Measurements from ENCODE around the gene ENO3. TPM values are rescaled to one million over a fixed set of nuclear protein-coding genes. Genes with fewer than 3 reads are reported as not detected.

The ENO3 gene
- polyA plus RNA-seq, 6 donors from 2014 or later: 0.79 to 3.2 (median 1.2) TPM; not detected in 1

GRCh38 chr17:4974115-4974670 lies 23.3 kb downstream of the ENO3 start:
- H3K27me3 Mint-ChIP-seq: no peaks in the 10 kb centered on the region
- peaks cover 14 to 35% (median 21%) of the 10 kb centered on the region in 3 donors for H3K4me1 Mint-ChIP-seq
- no peaks in the 10 kb centered on the region for H3K9me3 Mint-ChIP-seq
- H3K27ac Mint-ChIP-seq: no peak overlapping the region
- DNase-seq: no peak
- H3K36me3 Mint-ChIP-seq: peaks cover 0 to 29% of the 10 kb centered on the region in 2 donors
- H3K4me3 Mint-ChIP-seq: no peak overlapping the region
- no peak for ATAC-seq (ENCODE audit: low read depth in 2 of 2)

GRCh38 chr17:4978726-4979125 lies 27.8 kb downstream of the ENO3 start:
- H3K27me3 Mint-ChIP-seq: no peaks in the 10 kb centered on the region
- H3K36me3 Mint-ChIP-seq: peaks cover 9 to 45% of the 10 kb centered on the region in 2 donors
- H3K27ac Mint-ChIP-seq: peak overlapping the region in 4 of 6 donors; percentile 43 to 85 (median 67)
- peak; percentile 80 to 90 for ATAC-seq (ENCODE audit: low read depth in 2 of 2)
- H3K4me3 Mint-ChIP-seq: peak overlapping the region in 6 of 8 donors; percentile 18 to 62 (median 46)
- H3K4me1 Mint-ChIP-seq: peaks cover 46 to 52% (median 48%) of the 10 kb centered on the region in 3 donors
- no peaks in the 10 kb centered on the region for H3K9me3 Mint-ChIP-seq
- no peak for DNase-seq

- H3K4me1 Mint-ChIP-seq: peaks cover 42 to 50% (median 45%) of the 10 kb centered on the region in 3 donors
- peak overlapping the region in 3 of 8 donors; percentile 1 to 88 (median 7) for H3K4me3 Mint-ChIP-seq
- H3K27ac Mint-ChIP-seq: peak overlapping the region in 5 of 6 donors; percentile 26 to 89 (median 79)
- ATAC-seq (ENCODE audit: low read depth in 2 of 2): peak; percentile 49 to 54
- DNase-seq: no peak
- H3K9me3 Mint-ChIP-seq: no peaks in the 10 kb centered on the region
- no peaks in the 10 kb centered on the region for H3K27me3 Mint-ChIP-seq
- H3K36me3 Mint-ChIP-seq: peaks cover 9 to 26% of the 10 kb centered on the region in 2 donors
Observed at GRCh38 chr17:4980644-4981216, 29.8 kb downstream of the ENO3 start.

GRCh38 chr17:4982305-4982704 lies 31.4 kb downstream of the ENO3 start:
- Mint-ChIP-seq H3K27me3 (no peaks in the 10 kb centered on the region), H3K4me3 (peak overlapping the region in 3 of 8 donors; percentile 15 to 68 (median 67)), H3K36me3 (peaks cover 9 to 24% of the 10 kb centered on the region in 2 donors), H3K9me3 (no peaks in the 10 kb centered on the region), H3K27ac (peak overlapping the region in 5 of 6 donors; percentile 16 to 92 (median 81)), H3K4me1 (peaks cover 54 to 61% (median 60%) of the 10 kb centered on the region in 3 donors)
- DNase-seq (no peak), ATAC-seq (ENCODE audit: low read depth in 2 of 2) (no peak)

GRCh38 chr17:4986403-4986802 lies 35.5 kb downstream of the ENO3 start:
- ATAC-seq (ENCODE audit: low read depth in 2 of 2) (no peak), DNase-seq (no peak)
- Mint-ChIP-seq H3K4me3 (peak overlapping the region; percentile 83 to 96 (median 94)), H3K27me3 (no peaks in the 10 kb centered on the region), H3K36me3 (peaks cover 4 to 16% of the 10 kb centered on the region in 2 donors), H3K27ac (peak overlapping the region in 5 of 6 donors; percentile 65 to 96 (median 91)), H3K4me1 (peaks cover 50 to 55% (median 53%) of the 10 kb centered on the region in 3 donors), H3K9me3 (no peaks in the 10 kb centered on the region)

- Mint-ChIP-seq H3K4me3 (peak within 1 kb of the TSS; percentile 83 to 96 (median 94)), H3K36me3 (peaks cover 3 to 8% of the 10 kb centered on the region in 2 donors), H3K9me3 (no peaks in the 10 kb centered on the region), H3K4me1 (peaks cover 44 to 48% (median 46%) of the 10 kb centered on the region in 3 donors), H3K27me3 (no peaks in the 10 kb centered on the region), H3K27ac (peak within 1 kb of the TSS; percentile 92 to 96 (median 96))
- ATAC-seq (ENCODE audit: low read depth in 2 of 2) (peak; percentile 81), DNase-seq (peak; percentile 85)
Observed at GRCh38 chr17:4986951-4987766, 36.2 kb downstream of the ENO3 start, which contains the start of gene CAMTA2. TSS of gene CAMTA2 (minus strand) at chr17:4987675. CDS start at chr17:4986222, 1,453 bp downstream.

- no peaks in the 10 kb centered on the region for H3K27me3 Mint-ChIP-seq
- H3K4me3 Mint-ChIP-seq: peak overlapping the region; percentile 83 to 96 (median 94)
- H3K36me3 Mint-ChIP-seq: peaks cover 0 to under 1% of the 10 kb centered on the region in 2 donors
- H3K27ac Mint-ChIP-seq: peak overlapping the region; percentile 92 to 96 (median 96)
- H3K9me3 Mint-ChIP-seq: no peaks in the 10 kb centered on the region
- DNase-seq: no peak
- peaks cover 40 to 41% (median 40%) of the 10 kb centered on the region in 3 donors for H3K4me1 Mint-ChIP-seq
- peak; percentile 44 to 62 for ATAC-seq (ENCODE audit: low read depth in 2 of 2)
Observed at GRCh38 chr17:4987767-4988567, 37.0 kb downstream of the ENO3 start.

- Mint-ChIP-seq H3K4me1 (peaks cover 22 to 25% (median 25%) of the 10 kb centered on the region in 3 donors), H3K27ac (no peak overlapping the region), H3K4me3 (peak overlapping the region in 1 of 8 donors; percentile 7), H3K27me3 (peaks cover 0 to 13% (median 0%) of the 10 kb centered on the region in 3 donors), H3K36me3 (no peaks in the 10 kb centered on the region), H3K9me3 (no peaks in the 10 kb centered on the region)
- DNase-seq (no peak), ATAC-seq (ENCODE audit: low read depth in 2 of 2) (no peak)
Observed at GRCh38 chr17:4994081-4994595, 43.2 kb downstream of the ENO3 start.

GRCh38 chr17:4997302-4998026 lies 46.5 kb downstream of the ENO3 start, which contains the start of the genes INCA1 and KIF1C:
TSS of gene INCA1 (minus strand) at chr17:4997522. CDS start at chr17:4994437, 3,085 bp downstream.
TSS of gene KIF1C (plus strand) at chr17:4997950. CDS start at chr17:5000247, 2,297 bp downstream.
- H3K36me3 Mint-ChIP-seq: peaks cover 0 to 4% of the 10 kb centered on the region in 2 donors

GRCh38 chr17:4998027-4998731 lies 47.3 kb downstream of the ENO3 start:
- peak overlapping the region in 2 of 6 donors; percentile 50 to 93 for H3K27ac Mint-ChIP-seq
- H3K9me3 Mint-ChIP-seq: no peaks in the 10 kb centered on the region
- ATAC-seq (ENCODE audit: low read depth in 2 of 2) (peak; percentile 2 to 5), DNase-seq (no peak)
- H3K36me3 Mint-ChIP-seq: peaks cover 0 to 4% of the 10 kb centered on the region in 2 donors
- H3K27me3 Mint-ChIP-seq: peaks cover 0 to 13% (median 3%) of the 10 kb centered on the region in 3 donors
- peak overlapping the region; percentile 52 to 93 (median 84) for H3K4me3 Mint-ChIP-seq
- H3K4me1 Mint-ChIP-seq: peaks cover 23 to 30% (median 28%) of the 10 kb centered on the region in 3 donors

More at GRCh38 chr17:4997302-4998026, 46.5 kb downstream of the ENO3 start, which contains the start of the genes INCA1 and KIF1C:
- Mint-ChIP-seq H3K27me3 (peaks cover 0 to 13% (median 3%) of the 10 kb centered on the region in 3 donors), H3K9me3 (no peaks in the 10 kb centered on the region), H3K27ac (peak within 1 kb of the TSS in 4 of 6 donors; percentile 29 to 93 (median 66)), H3K4me1 (peaks cover 23 to 30% (median 28%) of the 10 kb centered on the region in 3 donors), H3K4me3 (peak within 1 kb of the TSS; percentile 79 to 93 (median 86))
- peak; percentile 91 to 93 for ATAC-seq (ENCODE audit: low read depth in 2 of 2)
- DNase-seq: peak; percentile 91

All from naive B cell (primary cell).